GM18502 (cell line): ENCODE results near the gene SLX1B.
A peak's percentile ranks its signal among the peaks of the same experiment; 100 is the strongest.
"Not testable (repeated sequence)": the region's sequence is repeated elsewhere in the genome, so short reads cannot be mapped to it uniquely, and the experiment has no call there.

ENCODE experiments used
- ATAC-seq: cut with Tn5 transposase; IDR thresholded peaks from one replicate; pipeline ENCODE4 v1.9.1; 2021; ENCODE audit warnings: mild to moderate bottlenecking; ENCODE audit not compliant: unreplicated experiment, poor library complexity

The SLX1B gene

GRCh38 chr16:29454269-29454668 lies at the start of gene SLX1B, which contains the start of gene BOLA2:
TSS of gene SLX1B (plus strand) at chr16:29454533.
TSS of gene BOLA2 (minus strand) at chr16:29454351. CDS start at chr16:29454253, 98 bp downstream.
- peak; percentile 86 for ATAC-seq

DNA sequence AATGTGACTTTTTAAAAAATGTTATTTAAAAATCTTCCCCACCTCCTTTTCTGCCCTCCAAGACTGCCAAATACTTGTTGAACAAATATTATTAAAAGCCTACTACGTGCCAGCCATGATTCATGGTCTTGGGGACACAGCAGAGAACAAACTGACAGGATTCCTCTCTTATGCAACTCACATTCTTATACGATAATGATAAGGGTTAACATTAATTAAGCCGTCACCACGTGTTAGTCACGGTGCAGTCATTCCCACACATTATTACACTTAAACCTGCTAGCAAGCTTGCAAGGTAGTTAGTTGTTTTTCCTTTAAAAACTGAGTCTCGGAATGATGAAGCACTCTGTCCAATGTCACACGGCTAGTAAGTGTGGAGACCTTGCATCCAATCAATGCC lies 49.1 kb upstream of the SLX1B start:
- not testable (repeated sequence) for ATAC-seq

GRCh38 chr16:29423587-29423986 lies 30.7 kb upstream of the SLX1B start:
- not testable (repeated sequence) for ATAC-seq

GRCh38 chr16:29425390-29425789 lies 28.9 kb upstream of the SLX1B start:
- ATAC-seq: not testable (repeated sequence)

DNA sequence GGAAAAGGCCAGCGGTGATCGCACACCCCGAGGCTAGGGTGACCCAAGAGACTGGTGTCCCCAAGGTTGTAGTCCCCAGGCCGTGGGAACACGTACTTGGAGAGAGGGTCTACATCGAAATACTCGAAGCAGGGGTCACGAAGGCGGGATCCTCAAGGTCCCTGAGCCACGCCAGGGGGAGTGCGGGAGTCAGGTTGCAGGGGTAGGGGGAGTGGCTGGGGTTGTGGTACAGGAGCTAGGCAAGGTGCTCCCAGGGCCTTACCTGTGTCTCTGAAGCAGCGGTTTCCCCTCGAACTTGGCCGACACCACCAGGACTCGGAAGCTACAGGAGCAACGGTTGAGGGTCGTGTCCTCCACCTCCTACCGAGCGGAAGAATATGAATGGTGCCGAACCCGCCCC lies 579 bp upstream of the SLX1B start:
- peak; percentile 20 for ATAC-seq

DNA sequence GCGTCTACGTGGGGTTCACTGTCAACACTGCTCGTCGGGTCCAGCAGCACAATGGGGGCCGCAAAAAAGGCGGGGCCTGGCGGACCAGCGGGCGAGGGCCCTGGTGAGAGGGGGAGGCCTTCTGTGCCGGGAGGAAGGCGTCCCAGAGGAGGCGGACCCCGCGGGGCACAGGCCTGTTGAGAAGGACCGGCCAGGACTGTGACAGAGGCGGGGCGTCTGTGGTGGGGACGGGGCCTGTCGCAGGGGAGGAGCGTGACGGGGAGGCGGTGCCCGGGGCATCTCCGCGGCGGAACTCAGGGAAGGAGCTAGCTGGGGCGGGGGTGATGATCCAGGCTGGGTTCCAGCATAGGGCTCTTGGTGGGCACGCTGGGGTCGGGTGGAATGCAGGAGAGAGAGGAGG lies 495 bp downstream of the SLX1B start:
- ATAC-seq: peak; percentile 62

GRCh38 chr16:29457660-29458059 lies 3.3 kb downstream of the SLX1B start:
- not testable (repeated sequence) for ATAC-seq

- not testable (repeated sequence) for ATAC-seq
These were observed 5.6 kb downstream of the SLX1B start, which contains the start of gene SULT1A4 for GRCh38 chr16:29459706-29460646. TSS of gene SULT1A4 (plus strand) at chr16:29459913. CDS start at chr16:29461386, 1,473 bp downstream.

- not testable (repeated sequence) for ATAC-seq
These were observed 6.3 kb downstream of the SLX1B start for GRCh38 chr16:29460647-29461030.

GRCh38 chr16:29465985-29466824 lies 11.9 kb downstream of the SLX1B start:
- not testable (repeated sequence) for ATAC-seq

DNA sequence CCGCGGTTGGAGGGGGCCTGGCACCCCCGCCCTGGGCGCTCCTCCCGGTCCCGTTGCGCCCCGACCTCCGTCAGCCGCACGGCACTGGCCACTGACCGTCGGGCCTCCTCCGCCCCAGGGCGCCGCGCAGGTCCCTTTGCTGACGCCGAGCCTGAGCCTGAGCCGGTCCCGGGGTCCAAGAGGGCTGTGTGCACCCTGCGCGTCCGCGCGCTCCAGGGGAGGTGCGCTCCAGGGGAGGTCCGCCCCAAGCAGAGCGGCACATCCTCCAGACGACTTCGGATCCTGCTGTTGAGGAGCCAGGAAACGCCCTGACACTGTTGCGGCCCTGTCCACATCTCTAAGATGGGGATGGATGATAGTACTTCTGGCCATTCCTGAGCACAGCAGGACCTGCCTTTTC lies 12.6 kb downstream of the SLX1B start:
- ATAC-seq: not testable (repeated sequence)

GRCh38 chr16:29467654-29468366 lies 13.5 kb downstream of the SLX1B start:
- not testable (repeated sequence) for ATAC-seq

DNA sequence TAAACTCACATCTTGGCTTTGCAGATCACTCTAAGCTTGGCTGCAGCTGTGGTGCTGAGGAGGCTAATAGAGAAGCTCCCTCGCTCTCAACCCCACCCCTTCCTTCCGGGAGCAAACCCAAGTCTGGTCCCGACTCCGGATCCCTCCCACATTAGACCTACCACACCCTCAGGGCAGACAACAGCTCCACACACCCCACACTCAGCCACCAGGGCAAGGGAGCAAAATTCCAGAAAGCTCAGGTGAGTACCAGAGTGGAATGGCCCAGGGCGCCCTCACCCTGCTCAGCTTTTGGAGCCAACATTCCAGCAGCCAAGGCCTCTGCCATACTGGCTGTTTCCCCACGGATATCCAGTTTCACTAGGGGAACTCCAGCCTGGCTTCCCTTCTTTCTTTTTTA lies 15.3 kb downstream of the SLX1B start:
- ATAC-seq: not testable (repeated sequence)

DNA sequence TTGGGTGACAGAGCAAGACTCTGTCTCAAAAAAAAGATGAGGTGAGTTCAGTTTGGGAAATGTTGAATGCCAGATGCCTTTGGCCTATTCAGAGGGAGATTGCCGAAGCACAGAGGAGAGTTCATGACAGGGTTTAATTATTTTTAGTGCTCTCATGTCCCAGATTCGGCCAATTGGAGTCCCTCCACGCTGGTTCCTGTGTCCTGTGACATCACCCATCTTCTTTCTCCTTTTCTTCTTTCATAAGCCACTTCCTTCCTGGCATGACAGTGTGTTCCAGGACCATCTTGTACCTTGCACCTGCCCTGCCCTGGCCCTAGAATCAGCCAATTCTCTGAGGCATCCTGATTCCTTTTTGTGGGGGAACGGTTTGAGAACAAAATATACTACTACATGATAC lies 17.7 kb downstream of the SLX1B start:
- ATAC-seq: not testable (repeated sequence)

GRCh38 chr16:29482276-29482675 lies 27.9 kb downstream of the SLX1B start:
- ATAC-seq: not testable (repeated sequence)

- ATAC-seq: not testable (repeated sequence)
These were observed 52.0 kb downstream of the SLX1B start, which contains the start of gene NPIPB12 for GRCh38 chr16:29506308-29506707. TSS of gene NPIPB12 (minus strand) at chr16:29506408.
